GM12874 (cell line): ENCODE results near the gene CUL4A.

ENCODE experiments used
- TF ChIP-seq, protein P1 (sequence below): IDR thresholded peaks from 2 replicates; pipeline ENCODE4 v1.5.1; 2011; ENCODE audit warnings: low read depth, mild to moderate bottlenecking, control low read depth, low read length, moderate library complexity; ENCODE audit not compliant: insufficient read depth

Gene CUL4A

DNA sequence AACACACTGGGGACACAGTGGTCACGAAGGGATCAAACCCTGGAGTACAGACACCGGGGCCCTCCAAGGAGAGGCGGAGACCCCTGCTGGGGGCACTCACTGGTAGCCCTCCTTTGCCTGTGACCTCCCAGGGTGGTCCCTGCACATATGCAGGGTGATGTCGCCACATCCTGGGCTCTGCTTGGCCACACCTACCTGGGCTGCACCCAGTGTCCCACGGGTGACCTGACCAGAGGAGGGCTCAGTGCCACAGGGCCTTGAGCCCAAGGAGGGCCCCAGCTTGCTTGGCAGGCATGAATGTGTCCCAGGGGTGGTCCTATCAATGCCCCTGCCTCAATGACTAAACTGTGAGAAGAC is 5.1 kb upstream of the CUL4A start:
- TF ChIP-seq, protein P1, sequence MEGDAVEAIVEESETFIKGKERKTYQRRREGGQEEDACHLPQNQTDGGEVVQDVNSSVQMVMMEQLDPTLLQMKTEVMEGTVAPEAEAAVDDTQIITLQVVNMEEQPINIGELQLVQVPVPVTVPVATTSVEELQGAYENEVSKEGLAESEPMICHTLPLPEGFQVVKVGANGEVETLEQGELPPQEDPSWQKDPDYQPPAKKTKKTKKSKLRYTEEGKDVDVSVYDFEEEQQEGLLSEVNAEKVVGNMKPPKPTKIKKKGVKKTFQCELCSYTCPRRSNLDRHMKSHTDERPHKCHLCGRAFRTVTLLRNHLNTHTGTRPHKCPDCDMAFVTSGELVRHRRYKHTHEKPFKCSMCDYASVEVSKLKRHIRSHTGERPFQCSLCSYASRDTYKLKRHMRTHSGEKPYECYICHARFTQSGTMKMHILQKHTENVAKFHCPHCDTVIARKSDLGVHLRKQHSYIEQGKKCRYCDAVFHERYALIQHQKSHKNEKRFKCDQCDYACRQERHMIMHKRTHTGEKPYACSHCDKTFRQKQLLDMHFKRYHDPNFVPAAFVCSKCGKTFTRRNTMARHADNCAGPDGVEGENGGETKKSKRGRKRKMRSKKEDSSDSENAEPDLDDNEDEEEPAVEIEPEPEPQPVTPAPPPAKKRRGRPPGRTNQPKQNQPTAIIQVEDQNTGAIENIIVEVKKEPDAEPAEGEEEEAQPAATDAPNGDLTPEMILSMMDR, result no peak

DNA sequence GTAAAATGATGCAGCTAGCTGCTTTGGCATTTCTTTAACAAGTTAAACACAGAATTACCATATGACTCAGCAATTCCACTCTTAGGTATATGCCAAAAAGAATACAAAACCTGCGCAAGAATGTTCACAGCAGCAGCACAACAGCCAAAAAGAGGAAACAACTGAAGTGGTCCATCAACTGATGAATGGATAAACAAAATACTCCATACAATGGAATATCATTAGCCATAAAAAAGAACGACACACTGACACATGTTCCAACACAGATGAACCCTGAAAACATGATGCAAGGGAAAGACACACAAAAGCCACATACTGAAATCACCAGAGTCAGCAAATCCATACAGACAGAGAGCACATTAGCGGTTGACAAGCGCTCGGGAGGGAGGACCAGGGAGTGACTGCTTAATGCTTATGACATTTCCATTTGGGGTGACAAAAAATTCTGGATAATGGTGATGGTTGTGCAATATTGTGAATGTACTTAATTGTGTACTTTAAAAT is 3.9 kb upstream of the CUL4A start:
- TF ChIP-seq, protein P1, result no peak

DNA sequence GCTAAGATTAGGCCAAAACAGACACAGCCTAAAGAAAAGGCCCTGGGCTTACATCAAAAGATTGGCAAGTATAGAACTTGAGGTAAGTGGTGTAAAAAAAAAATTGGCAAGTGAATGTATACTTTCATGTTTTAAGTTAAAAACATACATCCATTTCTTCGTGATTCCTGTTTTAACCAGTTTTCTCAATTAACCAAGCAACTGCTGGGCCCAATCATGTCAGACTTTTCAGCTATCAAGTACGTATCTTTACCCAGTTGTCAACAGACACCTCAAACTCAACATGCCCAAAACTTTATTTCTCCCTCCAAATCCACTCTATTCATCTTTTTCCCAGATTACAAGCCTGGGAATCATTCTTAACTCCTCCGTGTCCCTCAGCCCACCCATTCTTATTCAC is 2.0 kb upstream of the CUL4A start:
- TF ChIP-seq, protein P1, result no peak

DNA sequence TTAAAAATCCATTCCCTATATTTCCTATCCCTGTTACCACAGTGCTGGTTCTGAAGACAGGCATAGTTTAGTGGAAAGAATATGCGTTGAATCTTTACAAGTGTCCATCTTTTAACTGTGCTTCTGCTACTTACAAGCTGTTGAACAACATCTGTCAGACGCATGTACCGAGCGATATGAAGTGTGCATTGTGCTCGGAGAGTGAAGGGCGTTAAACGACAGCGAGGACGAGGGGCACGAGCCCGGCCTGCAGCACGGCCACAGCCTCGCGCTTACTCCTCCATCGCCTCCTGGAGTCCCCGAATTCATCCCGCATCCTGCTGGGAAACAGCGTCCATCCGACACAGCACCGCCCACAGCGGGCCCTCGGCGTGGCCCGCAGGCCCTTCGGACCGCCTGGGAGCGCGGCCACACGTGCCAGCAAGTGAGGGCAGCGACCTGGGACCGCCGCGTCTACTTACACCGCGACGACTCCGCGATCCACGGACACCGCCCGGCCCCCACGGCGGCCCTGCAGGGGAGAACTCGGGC is 1.5 kb upstream of the CUL4A start:
- TF ChIP-seq, protein P1, result no peak

DNA sequence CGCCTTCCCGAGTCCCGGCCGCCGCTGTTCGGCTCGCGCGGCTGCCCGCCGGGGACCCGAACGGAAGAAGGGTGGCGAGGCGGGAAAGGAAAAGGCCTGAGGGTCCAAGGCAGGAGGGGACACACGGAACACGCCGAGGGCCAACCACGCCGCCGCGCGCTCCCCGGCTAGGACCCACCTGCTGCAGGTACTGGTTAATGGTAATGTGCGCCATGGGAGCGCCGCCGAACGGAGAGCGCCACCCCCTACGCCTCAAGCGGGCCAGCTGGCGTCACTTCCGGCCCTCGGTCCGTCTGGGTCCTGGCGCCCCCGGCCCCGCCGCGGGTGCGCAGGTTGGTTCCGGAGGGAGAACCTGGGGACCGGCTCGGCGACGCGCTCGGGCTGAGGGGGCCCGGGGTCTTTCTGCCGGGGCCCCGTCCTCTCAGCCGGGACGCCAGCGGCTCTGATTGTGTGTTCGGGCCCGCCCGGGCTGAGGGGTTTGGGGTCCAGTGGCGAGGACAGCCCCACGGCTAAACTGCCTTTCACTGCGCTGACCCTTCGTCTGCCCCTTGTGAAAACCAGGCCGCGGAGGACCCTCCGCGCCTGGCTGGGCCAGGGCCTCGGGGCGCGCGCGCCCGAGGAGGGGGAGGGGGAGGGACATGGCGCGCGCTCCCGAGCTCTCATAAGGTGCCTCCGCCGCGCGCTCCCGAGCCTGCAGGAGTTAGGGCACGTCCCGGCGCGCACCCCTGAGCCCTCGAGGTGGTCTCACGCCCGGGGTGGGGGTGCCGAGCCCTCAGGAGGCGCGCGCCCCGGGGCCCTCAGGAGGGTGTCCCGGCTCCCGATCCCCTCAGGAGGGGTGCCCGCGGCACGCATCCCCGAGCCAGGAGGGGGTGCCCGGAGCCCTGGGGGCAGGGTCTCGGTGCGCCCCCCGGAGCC is 735 bp upstream of the CUL4A start, which contains the start of gene PCID2:
Gene PCID2, minus strand, starts transcription at position 249 of the 915 bp plus-strand sequence. Its CDS starts 35 bp downstream, at position 214.
- TF ChIP-seq, protein P1, result no peak

DNA sequence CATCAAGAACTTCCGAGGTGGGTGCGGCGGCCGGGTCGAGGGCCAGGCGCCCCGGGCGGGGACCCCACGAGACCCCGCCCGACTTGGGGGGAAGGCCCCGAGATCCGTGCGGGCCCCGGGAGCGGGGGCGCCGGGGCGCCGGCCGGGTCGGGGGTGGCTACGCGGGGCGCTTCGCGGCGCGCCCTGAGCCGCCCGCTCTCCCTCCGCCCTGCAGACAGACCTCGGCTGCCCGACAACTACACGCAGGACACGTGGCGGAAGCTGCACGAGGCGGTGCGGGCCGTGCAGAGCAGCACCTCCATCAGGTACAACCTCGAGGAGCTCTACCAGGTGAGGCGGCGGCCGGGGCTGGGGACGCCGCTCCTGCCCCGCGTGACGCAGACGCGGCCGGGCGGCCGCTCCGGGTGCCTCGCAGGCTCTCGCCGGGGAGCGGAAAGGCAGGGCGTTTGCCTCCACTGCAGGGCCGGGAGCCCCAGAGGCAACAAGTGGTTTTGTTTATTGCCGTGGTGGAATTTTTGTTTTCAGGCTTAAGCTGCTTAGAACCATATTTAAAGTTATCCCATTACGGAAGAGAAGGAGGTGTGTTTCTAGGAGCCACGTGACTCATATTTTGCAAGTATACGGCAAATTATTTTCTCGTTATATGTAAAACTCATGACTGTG is 477 bp downstream of the CUL4A start:
- TF ChIP-seq, protein P1, result no peak

DNA sequence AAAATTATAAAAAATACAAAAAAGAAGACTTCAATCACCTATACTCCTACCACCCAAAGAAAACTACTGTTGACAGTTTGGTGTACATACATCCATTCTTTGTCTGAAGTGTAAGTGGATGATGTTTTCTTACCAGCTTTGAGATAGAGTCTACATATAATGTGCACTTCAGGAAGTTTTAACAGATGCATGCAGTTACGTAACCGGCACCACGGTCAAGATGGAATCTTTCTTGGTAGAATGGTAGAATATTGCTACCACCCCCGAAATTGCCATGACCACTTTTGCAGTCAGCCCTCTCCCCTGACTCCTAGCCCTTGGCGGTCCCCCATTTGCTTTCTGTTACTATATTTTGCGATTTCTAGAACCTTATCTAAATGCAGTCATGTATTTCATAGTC is 1.4 kb downstream of the CUL4A start:
- TF ChIP-seq, protein P1, result no peak
